GM19463 (cell line): Measurements from ENCODE around the gene PITPNC1.
"Not testable (repeated sequence)": the region's sequence is repeated elsewhere in the genome, so short reads cannot be mapped to it uniquely, and the experiment has no call there.

Experiments used
- ATAC-seq: cut with Tn5 transposase; IDR thresholded peaks from one replicate; pipeline ENCODE4 v1.9.1; 2021; ENCODE audit warnings: mild to moderate bottlenecking, moderate library complexity; ENCODE audit not compliant: unreplicated experiment

Gene PITPNC1

DNA sequence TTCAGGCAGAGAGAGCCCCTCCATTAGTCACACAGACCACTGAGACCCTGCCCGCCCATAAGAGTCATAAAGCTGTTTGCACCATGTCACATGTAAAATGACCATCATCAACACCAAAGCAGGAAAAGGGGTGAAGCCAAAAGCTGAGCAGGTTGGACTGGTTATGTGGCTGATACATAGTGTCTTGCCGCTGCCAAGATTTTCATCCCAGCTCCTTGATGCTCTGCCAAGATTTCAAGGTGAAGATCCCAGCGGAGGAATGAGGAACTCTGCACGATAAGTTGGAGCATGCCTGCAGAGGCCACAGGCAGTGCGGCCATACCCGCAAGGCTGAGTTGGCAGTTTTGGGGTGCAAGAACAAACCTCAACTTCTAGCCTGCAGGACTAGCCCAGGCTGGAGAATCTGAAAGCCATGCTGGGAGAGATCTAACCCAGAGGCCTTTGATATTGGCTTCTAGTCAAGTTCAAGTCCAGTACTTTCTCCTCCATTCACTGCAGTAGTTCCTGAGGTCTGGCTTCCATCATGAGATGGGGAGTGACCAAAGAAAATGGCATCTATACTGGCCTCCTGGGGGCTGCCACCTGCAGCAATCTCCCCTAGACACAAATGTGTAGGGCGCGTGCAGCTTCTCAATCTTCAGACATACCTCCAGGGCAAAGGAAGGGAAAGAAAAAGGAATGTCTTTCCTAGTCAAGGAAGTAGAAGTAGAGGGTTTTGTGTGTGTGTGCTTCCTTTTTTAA, 261.0 kb downstream of the PITPNC1 start:
- no peak for ATAC-seq

DNA sequence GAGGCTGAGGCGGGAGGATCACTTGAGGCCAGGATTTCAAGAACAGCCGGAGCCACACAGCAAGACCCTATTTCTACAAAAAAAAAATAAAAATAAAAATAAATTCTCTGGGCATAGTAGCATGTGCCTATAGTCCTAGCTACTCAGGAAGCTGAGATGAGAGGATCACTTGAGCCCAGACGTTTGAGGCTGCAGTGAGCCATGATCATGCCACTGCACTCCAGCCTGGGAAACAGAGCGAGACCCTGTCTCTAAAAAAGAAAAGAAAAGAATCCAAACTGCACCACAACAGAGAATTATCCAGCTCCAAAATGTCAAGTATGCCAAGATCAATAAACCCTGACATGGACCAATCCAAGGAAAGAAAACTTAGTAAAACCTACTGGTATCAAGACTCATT, 261.8 kb downstream of the PITPNC1 start:
- ATAC-seq: no peak

DNA sequence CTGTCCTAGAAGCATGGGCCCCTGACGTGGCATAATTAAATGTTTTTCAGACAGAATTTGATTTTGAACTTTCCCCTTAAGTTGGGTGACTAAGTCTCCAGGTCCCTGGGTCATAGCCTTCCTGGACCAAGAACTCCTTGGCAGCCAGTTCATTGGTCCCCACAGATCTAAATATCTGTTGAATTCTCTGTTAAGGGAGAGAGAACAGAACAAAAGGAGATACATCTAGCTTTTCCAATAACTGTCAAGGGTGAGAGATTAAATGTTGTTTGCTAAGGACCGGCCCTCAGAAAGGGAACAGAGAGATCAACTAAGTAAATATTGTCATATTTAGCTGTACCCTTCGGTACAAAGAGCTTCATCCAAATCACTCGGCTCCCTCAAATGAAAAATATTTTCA, 262.5 kb downstream of the PITPNC1 start:
- ATAC-seq: no peak

DNA sequence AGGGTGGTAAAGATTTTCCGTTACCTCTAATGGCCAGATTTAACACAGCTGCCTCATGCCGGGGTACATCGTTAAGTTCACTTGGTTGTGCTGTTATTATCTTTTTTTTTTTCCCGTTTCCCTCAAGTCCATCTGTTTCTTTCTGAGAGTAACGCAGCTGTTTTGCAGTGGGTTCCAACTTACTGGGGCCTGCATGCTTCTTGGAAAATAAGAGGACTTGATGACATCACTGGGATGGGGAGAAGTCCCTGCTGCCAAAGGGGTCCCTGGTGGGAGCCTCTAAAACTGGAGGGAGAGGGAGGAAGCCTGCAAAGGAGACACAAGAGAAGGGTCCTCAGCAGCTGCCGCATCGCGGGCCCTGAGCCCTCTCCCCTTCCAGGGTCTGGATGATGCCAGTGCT, 262.9 kb downstream of the PITPNC1 start:
- ATAC-seq: no peak

DNA sequence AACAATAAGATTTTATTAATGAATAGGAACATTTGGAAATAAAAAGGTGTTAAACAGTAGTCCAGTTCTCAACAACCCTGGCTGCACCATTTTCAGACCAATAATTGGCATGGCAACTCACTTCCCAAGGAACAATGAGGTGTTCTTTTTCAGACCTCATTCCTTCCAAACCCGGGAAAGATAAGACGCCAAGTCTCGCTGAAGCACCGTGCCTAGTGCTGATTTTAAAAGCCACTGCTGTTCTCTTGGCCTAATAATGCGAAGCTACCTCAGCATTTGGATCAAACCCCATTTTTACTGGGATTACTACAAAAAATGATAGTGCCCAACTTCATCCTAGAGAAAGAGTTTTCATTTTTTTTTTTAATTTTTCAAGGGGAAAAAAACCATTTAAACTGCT, 265.4 kb downstream of the PITPNC1 start:
- ATAC-seq: no peak

DNA sequence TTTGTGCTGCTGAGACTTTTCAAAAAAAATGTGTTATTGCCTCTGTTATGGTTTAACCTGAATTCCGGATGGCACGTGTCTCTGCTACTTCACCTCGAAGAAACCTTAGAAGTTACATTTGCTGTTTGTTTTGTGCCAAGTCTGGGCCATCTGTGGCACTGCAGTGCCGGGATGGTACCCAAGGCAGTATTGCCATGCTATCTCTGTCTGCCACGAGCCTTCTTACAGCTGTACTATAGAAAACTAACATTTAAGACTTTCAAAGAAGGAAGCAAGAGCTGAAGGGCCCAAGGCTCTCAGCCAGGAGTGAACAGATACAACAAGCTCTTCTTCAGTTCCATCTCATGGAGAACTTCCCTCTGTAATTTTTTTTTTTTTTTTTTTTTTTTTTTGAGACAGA, 267.0 kb downstream of the PITPNC1 start:
- no peak for ATAC-seq

DNA sequence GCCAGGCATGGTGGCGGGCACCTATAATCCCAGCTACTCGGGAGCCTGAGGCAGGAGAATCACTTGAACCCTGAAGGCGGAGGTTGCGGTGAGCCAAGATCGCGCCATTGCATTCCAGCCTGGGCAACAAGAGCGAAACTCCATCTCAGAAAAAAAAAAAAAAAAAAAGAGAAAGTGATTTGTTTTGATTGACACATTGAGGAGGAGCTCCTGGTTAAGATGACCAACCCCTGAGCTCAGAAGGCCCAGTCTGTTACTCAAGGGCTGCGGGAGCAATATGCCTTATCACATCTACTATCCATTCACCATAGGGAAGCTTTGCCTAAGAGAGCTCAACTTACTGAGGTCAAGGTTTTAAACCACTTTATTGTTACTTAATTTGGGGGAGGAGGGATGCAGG, 268.1 kb downstream of the PITPNC1 start:
- not testable (repeated sequence) for ATAC-seq

DNA sequence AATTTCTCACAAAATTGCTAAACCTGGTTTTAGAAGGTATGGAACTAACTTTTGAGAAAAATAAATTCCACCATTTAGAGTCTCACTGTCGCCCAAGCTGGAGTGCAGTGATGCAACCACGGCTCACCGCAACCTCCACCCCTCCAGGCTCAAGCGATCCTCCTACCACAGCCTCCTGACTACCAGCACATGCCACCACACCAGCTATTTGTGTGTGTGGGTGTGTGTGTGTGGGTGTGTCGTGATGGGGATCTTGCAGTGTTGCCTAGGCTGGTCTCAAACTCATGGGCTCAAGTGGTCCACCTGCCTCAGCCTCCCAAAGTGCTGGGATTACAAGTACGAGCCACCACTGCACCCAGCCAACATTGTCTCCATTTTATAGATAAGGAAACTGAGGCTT, 269.4 kb downstream of the PITPNC1 start:
- no peak for ATAC-seq

DNA sequence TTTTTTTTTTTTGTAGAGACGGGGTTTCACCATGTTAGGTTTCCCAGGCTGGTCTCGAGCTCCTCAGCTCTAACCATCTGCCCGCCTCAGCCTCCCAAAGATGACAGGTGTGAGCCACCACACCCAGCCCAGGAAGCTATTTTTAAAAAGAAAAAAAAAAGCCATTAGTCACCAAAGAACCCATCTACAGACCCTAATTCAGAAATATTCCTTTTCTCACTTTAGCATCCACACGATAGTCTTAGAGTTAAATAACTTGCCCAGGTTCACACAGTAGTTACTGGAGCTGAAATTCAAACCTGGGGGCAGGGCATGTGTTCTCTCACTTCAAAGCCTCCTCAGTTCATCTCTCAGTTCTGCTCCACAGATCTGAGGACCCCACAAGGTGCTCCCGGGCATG, 270.4 kb downstream of the PITPNC1 start:
- peak; percentile 41 for ATAC-seq

DNA sequence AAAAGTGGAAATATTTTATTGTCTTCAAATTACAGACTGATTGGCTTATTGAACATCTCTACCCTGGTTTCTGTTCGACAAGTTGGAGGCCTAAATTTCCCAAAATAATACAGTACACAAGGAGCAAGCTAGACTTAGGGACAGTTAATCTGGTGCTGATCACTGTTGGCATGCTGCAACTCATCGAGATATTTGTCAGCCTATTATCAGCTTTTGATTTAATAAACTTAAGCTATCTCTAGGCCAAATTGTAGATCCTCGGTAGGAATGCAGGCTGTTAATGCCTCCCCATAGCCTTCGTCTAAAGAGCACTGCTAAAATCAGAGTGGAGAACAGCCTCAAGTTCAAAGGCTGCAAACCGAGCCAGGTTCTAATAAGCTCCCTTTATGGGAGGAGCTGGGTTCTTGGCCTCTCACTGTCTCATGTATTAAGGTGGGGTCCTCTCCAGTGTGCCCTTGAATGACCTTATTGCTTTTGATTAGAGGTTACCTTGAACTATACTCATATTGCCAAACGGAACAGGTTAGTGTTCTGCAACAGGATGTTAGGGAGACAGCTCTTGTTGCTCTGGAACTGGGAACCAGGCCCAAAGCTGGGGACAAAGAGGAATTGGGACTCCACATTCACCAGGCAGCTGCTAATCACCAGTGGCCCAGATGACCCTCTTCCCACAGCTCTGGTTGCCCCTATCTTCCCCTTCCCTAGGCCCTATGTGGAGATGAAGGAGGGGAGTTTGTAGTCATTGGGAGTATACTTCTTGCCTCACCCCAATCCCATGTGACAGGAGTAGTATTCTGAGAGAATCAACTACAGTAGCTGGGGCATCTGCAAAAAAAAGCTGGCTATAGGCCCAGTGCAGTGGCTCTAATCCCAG, 271.2 kb downstream of the PITPNC1 start:
- ATAC-seq: no peak

DNA sequence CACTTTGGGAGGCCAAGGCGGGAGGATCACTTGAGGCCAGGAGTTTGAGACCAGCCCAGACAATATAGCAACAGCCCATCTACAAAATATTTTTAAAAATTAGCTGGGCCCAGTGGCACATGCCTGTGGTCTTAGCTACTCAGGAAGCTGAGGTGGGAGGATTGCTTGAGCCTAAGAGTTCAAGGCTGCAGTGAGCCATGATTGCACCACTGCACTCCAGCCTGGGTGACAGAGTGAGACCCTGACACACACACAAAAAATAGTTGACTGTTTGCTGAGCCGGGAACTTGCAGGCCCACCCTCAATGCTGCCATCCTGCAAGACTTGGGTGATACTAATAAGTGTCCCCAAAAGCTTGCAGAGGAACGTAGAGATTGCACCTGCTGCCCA, 271.8 kb downstream of the PITPNC1 start:
- not testable (repeated sequence) for ATAC-seq

DNA sequence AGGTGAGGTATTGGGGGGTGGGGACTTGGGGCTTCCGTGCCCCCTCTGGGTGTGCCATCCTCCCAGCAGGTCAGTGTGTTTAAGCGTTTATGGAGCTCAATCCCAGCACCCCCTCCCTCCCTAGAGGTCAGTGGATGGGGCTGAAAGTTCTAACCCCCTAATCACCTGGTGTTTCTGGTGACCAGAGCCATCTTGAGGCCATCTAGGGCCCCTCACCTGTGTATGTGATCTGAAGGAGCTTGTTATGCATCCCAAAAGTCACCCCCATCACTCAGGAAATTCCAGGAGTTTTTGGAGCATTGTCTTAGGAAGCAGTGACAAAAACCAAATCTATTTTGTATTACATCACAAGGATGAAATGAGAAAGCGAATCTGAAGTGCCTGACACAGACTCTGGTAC, 272.8 kb downstream of the PITPNC1 start:
- ATAC-seq: no peak

DNA sequence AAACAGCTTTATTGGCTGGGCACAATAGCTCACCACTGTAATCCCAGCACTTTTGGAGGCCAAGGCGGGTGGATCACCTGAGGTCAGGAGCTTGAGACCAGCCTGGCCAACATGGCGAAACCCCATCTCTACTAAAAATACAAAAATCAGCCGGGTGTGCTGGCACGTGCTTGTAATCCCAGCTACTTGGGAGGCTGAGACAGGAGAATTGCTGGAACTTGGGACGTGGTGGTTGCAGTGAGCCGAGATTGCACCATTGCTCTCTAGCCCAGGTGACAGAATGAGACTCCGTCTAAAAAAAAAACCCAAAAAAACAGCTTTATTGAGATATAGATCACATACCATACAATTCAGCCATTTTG, 274.1 kb downstream of the PITPNC1 start:
- ATAC-seq: not testable (repeated sequence)

DNA sequence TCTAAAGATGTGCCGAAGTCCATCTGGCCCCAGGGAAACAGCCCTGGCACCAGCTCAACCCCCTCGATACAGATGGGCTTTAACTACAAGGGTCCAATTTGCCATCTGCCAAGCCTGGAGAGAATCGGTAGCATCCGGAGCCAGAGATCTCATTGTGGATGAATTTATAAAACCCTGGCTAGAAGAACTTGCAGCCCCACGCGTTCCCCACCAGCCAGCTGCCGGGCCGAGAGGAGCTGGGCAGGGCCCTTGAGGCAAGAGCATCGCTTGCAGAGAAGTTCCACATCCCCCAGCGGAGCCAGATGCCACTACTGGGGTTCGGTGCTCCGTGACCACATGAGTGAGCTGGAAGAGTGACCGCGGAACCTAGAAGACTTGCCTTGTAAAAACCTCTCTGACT, 275.4 kb downstream of the PITPNC1 start:
- ATAC-seq: no peak

DNA sequence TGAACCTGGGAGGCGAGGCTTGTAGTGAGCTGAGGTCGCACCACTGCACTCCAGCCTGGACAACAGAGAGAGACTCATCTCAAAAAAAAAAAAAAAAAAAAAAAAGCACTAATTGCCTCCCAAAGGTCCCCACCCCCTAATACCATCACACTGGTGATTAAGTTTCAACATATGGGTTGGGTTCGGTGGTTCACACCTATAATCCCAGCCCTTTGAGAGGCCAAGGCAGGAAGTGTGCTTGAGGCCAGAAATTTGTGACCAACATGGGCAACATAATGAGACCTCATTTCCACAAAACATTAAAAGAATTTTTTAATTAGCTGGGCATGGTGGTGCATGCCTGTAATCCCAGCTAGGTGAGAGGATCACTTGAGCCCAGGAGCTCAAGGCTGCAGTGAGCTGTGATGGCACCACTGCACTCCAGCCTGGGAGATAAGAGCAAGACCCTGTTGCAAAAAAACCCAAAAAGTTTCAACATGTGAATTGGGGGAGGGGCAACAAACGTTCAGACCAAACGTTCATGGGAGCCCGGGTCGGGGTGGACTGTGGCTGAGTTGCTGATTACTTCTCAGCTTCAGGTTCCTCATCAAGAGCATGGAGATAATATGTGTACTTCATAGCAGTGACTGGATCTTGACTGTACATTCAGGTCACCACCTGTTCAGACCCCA, 278.5 kb downstream of the PITPNC1 start:
- ATAC-seq: no peak

DNA sequence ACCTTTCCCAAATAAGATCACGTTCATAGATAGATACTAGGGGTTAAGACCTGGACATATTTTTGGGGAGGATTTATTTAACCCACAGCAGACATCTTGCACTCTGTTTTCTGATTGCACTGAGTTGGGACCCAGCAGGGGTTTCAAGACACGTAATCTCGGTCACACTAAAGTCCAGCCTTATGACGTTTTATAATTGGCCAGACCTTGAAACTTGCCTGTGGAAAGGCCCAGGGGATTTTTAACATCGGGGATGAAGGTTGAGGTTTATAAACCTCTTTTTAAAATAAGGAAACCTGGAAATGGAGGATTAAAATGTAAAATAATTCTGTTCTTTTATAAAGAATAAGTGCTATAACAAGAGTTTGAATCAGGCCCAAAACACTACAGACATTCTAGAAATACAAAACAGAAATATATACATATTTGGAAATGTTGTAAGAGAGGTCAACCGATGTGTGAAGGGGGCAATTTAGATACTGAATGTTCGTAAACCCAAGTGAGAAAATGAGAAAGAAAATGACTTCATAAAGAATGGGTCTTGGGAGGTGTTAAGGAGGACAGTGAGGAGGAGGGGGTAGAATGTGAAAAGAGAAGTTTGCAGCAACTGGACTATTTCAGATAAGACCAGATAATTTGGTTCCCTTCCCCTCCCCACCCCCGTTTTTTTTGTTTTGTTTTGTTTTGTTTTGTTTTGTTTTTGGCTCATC, 279.6 kb downstream of the PITPNC1 start:
- no peak for ATAC-seq

DNA sequence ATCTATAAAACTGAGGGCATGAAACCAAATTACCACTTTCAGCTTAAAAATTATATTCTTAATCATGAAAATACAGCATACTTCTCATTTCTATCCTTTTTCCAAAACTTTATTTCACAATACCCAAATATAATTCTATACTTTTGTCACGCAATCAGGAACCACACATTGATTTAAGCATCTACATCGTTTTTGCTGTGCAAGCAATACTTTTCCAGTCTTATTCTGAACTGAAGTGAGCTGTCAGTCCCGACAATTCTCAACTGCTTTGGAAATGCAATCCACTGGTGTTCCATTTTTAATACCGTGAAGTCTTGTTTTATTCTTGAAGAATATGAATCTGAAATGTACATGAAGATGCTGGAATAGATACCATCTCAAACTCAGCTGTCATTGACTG, 280.5 kb downstream of the PITPNC1 start:
- no peak for ATAC-seq

DNA sequence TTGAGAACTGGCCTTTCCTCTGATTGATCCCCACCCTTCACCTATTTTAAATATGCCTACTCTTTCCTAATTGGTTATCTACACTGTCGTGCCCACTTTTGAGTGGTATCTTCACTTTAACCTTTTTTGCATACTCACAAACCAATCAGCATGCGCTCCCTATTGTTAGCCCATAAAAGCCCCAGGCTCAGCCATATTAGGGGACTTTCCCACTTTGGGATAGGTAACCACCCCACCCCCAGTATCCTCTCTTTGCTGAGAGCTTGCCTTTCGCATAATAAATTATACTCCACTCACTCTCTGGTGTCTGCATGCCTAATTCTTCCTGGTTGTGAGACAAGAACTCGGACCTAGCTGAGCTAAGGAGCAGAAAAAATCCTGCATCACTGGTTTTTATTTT, 281.2 kb downstream of the PITPNC1 start:
- no peak for ATAC-seq

DNA sequence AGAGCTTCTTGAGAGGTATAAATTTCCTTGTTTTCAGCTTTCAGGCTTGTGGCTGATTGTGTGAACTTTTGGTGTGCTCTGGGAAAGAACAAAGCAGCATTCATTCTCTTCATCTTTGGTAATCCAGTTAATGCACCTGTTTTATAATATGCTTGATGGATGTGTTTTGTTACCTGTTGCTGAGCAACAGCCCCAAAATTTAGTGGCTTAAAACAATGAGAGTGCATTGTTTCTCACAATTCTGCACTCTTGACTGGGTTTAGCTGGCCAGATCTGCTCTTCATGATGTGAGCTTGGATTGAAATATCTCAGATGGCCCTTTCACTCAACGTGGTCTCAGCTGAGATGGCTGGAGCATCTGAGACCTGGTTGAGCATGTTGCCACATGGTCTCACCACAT, 281.9 kb downstream of the PITPNC1 start:
- no peak for ATAC-seq

DNA sequence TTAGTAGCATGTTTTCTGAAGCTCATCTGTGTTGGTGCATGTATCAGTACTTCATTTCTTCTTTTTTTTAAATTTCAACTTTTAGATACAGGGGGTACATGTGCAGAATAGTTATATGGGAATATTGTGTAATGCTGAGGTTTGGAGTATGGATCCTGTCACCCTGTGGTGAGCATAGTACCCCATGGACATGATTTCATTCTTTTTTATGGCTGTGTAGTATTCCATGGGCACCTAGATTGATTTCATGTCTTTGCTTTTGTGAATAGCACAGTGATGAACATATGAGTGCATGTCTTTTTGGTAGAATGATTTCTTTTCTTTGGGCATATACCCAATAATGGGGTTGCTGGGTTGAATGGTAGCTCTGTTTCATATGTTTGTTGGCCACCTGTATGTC, 285.6 kb downstream of the PITPNC1 start:
- no peak for ATAC-seq

DNA sequence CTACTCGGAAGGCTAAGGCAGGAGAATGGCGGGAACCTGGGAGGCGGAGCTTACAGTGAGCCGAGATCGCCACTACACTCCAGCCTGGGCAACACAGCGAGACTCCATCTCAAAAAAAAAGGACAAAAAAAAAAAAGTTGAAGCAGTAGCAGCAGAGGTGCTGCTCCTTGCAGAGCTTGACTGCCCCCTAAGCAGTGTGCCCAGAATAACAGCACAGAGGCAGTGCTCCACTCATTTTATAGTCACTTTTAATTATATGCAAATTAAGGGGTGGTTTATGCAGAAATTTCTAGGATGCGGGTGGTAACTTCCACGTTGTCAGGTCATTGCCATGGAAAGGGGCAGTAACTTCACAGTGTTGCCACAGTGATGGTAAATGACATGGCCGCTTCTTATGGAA, 286.4 kb downstream of the PITPNC1 start:
- ATAC-seq: no peak
